Activated T-cell treated with anti-CD3 and anti-CD28 coated beads, Interleukin-2, amount 50 U/mL, for 24 hours (primary cell): ENCODE results near the gene VPS4B.

ENCODE experiments used
- DNase-seq: peaks from one replicate; pipeline ENCODE4 v3.0.0-alpha.2; 2020
- H3K27ac Mint-ChIP-seq: 2 replicates; pipeline ENCODE4 v1.8.0; 2020; ENCODE audit warnings: mild to moderate bottlenecking, mixed read lengths
- H3K27me3 Mint-ChIP-seq: 2 replicates; pipeline ENCODE4 v1.8.0; 2020; ENCODE audit warnings: mixed read lengths
- H3K36me3 Mint-ChIP-seq: 2 replicates; pipeline ENCODE4 v1.8.0; 2020; ENCODE audit warnings: low read depth, mixed read lengths
- H3K4me1 Mint-ChIP-seq: 2 replicates; pipeline ENCODE4 v1.8.0; 2020; ENCODE audit warnings: low read depth, mixed read lengths
- H3K4me3 Mint-ChIP-seq: 2 replicates; pipeline ENCODE4 v1.8.0; 2020; ENCODE audit warnings: mild to moderate bottlenecking, moderate library complexity, mixed read lengths
- H3K9me3 Mint-ChIP-seq: 2 replicates; pipeline ENCODE4 v1.8.0; 2020; ENCODE audit warnings: mixed read lengths

VPS4B gene

DNA sequence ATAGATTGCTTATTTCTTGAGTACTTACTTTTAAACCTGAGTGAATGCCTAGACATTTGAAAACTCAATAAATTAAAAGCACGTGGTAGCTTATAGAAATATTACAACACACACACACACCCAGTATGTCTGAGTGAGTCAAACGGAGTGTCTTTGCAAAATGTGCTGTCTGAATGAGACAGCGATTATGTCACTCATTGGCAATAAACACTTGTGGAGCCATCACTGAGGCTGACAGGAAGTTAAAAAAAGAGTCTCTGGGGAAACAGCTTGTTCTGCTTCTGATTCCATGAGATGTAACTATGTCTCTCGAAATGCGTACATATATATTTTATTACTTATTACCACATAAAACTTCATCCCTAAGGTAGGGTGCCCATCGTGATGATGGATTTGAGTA lies 22.3 kb upstream of the VPS4B start:
- no peaks in the 10 kb centered on the region for H3K36me3 Mint-ChIP-seq
- H3K4me1 Mint-ChIP-seq = no peaks in the 10 kb centered on the region
- no peak overlapping the region for H3K27ac Mint-ChIP-seq
- no peak overlapping the region for H3K4me3 Mint-ChIP-seq
- H3K27me3 Mint-ChIP-seq = no peaks in the 10 kb centered on the region
- H3K9me3 Mint-ChIP-seq = no peaks in the 10 kb centered on the region
- no peak for DNase-seq

DNA sequence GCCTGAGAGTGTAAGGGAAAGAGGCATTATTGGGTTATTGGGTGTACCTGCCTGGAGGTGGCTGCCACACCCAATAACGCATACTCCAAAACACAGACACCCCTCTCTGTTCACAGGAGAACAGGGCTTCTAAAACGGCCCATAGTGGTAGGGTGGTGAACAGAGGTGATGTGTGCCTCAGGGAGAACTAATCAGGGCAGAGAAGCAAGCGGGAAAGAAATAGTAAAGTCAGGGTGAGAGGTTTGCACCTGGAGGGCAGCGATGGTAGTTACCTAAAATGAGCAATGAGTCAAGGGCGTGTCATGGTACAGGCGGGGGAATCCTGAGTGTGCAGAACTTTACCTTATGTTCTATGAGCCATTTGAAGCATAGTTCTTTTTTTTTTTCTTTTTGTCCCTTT lies 21.6 kb upstream of the VPS4B start:
- Mint-ChIP-seq H3K27me3 (no peaks in the 10 kb centered on the region), H3K27ac (no peak overlapping the region), H3K9me3 (no peaks in the 10 kb centered on the region)

GRCh38 chr18:63440881-63441280 lies 18.6 kb upstream of the VPS4B start:
- H3K27me3 Mint-ChIP-seq = peaks cover 5% of the 10 kb centered on the region
- H3K27ac Mint-ChIP-seq = no peak overlapping the region
- H3K4me3 Mint-ChIP-seq = no peak overlapping the region

More for the DNA sequence above, 21.6 kb upstream of the VPS4B start:
- Mint-ChIP-seq H3K4me3 (no peak overlapping the region), H3K36me3 (no peaks in the 10 kb centered on the region), H3K4me1 (peaks cover 2% of the 10 kb centered on the region)
- no peak for DNase-seq

DNA sequence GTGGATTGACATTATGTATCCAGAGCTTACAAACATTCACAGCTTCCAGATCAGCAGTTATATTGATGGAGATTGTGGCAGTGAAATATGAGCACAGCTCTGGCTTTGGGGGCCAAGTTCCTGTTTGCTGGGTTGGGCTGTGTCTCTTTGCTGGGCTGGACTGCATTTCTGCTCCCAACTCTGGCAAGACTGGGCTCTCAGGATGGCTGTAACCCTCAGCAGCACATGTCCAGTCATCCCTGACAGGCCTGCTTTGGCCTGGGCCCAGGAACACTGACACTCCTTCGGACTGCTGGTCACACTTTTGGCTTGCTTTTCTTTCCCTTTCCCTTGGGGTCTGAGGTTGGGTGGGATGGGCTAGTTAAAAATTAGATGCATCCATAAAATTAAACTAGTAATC lies 17.9 kb upstream of the VPS4B start:
- Mint-ChIP-seq H3K9me3 (no peaks in the 10 kb centered on the region), H3K27me3 (peaks cover 8% of the 10 kb centered on the region), H3K4me1 (peaks cover 2% of the 10 kb centered on the region), H3K36me3 (no peaks in the 10 kb centered on the region), H3K4me3 (no peak overlapping the region), H3K27ac (no peak overlapping the region)
- DNase-seq = no peak

More at GRCh38 chr18:63440881-63441280, 18.6 kb upstream of the VPS4B start:
- peaks cover 2% of the 10 kb centered on the region for H3K4me1 Mint-ChIP-seq
- DNase-seq = no peak
- H3K36me3 Mint-ChIP-seq = no peaks in the 10 kb centered on the region
- no peaks in the 10 kb centered on the region for H3K9me3 Mint-ChIP-seq

DNA sequence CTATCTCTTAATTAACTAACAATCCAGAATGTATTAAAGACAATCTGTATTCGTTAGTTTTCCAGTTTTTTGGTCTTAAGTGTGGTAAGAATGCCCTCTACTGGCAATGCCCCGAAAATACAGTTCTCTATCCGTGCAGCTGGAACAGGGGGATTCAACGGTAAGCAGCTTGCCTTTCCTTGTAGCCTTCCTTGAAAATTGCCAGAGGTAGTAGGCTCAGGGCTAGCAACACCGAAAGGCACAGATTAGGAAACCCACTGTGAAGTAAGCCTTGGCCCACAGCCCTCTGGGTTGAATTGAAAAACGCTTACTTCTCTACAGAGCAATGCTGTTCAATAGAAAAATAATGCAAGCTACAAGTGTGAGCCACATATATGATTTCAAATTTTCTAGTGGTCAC lies 17.1 kb upstream of the VPS4B start:
- H3K36me3 Mint-ChIP-seq = no peaks in the 10 kb centered on the region
- H3K27me3 Mint-ChIP-seq = peaks cover 8% of the 10 kb centered on the region
- H3K9me3 Mint-ChIP-seq = no peaks in the 10 kb centered on the region
- peak; percentile 52 for DNase-seq
- no peak overlapping the region for H3K4me3 Mint-ChIP-seq
- H3K4me1 Mint-ChIP-seq = peaks cover 2% of the 10 kb centered on the region
- H3K27ac Mint-ChIP-seq = no peak overlapping the region

GRCh38 chr18:63438181-63438580 lies 15.9 kb upstream of the VPS4B start:
- no peak for DNase-seq
- Mint-ChIP-seq H3K36me3 (no peaks in the 10 kb centered on the region), H3K4me1 (peaks cover 2% of the 10 kb centered on the region), H3K4me3 (no peak overlapping the region), H3K27ac (no peak overlapping the region), H3K9me3 (no peaks in the 10 kb centered on the region), H3K27me3 (peaks cover 14% of the 10 kb centered on the region)

DNA sequence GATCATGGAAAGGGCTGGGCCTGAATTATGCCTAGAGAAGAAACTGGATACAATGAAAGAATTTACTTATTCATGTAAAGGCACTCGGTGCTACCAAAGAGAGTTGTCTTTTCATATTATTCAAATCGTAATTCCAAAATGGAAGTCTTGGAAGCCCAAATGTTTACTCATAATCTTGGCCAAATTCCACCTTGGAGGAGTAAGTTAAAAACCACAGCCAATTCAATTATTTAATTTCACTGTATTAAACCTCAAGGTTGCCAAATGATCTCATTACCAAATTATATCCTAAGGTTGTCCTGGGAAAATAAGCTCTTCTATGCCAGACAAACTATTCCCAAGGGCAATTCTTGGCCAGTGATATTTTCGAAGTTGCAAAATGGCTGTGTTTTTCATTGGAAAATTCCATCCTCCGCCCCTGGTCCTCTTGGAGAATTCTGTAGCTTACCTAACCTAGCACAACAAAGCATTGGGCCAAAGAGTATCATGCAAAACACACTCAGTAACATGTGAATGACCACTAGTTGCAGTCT lies 11.1 kb upstream of the VPS4B start:
- DNase-seq = no peak
- no peaks in the 10 kb centered on the region for H3K36me3 Mint-ChIP-seq
- H3K9me3 Mint-ChIP-seq = no peaks in the 10 kb centered on the region
- H3K4me1 Mint-ChIP-seq = no peaks in the 10 kb centered on the region
- H3K27me3 Mint-ChIP-seq = peaks cover 34% of the 10 kb centered on the region
- no peak overlapping the region for H3K4me3 Mint-ChIP-seq
- H3K27ac Mint-ChIP-seq = no peak overlapping the region

- no peaks in the 10 kb centered on the region for H3K9me3 Mint-ChIP-seq
- no peaks in the 10 kb centered on the region for H3K36me3 Mint-ChIP-seq
- peaks cover 9% of the 10 kb centered on the region for H3K4me1 Mint-ChIP-seq
- H3K27me3 Mint-ChIP-seq = peaks cover 34% of the 10 kb centered on the region
- DNase-seq = no peak
- no peak overlapping the region for H3K27ac Mint-ChIP-seq
- no peak overlapping the region for H3K4me3 Mint-ChIP-seq
Measured at GRCh38 chr18:63431180-63431579, 8.9 kb upstream of the VPS4B start.

GRCh38 chr18:63430526-63430925 lies 8.2 kb upstream of the VPS4B start:
- no peak overlapping the region for H3K27ac Mint-ChIP-seq
- H3K27me3 Mint-ChIP-seq = peaks cover 32% of the 10 kb centered on the region
- H3K36me3 Mint-ChIP-seq = no peaks in the 10 kb centered on the region

DNA sequence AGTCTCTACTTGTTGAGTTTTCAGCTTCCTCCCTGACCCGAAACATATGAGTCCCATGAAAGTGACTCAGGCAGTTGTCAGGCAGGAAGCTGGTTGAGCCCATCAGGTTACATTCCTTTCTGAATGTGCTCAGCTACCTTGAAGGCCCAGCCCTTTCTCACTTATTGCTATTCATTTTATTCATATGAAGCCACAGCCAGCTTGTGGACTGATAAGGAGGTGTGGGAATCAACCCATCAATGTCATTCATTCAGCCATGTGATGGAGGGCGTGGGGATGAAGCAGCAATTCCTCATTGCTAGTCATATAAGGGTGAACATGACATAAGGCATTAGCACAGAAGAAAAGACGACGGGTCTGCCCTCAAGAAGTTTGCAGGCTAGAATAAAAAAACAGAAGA lies 5.3 kb upstream of the VPS4B start:
- Mint-ChIP-seq H3K36me3 (peaks cover 5% of the 10 kb centered on the region), H3K27ac (peak overlapping the region; percentile 50), H3K9me3 (no peaks in the 10 kb centered on the region), H3K4me1 (peaks cover 20% of the 10 kb centered on the region), H3K4me3 (no peak overlapping the region), H3K27me3 (peaks cover 21% of the 10 kb centered on the region)
- no peak for DNase-seq

More at GRCh38 chr18:63430526-63430925, 8.2 kb upstream of the VPS4B start:
- H3K9me3 Mint-ChIP-seq = no peaks in the 10 kb centered on the region
- no peak for DNase-seq
- no peak overlapping the region for H3K4me3 Mint-ChIP-seq
- peaks cover 9% of the 10 kb centered on the region for H3K4me1 Mint-ChIP-seq

GRCh38 chr18:63422864-63423304 lies 608 bp upstream of the VPS4B start:
- H3K4me1 Mint-ChIP-seq = peaks cover 37% of the 10 kb centered on the region
- DNase-seq = no peak
- peak overlapping the region; percentile 99 for H3K4me3 Mint-ChIP-seq
- no peaks in the 10 kb centered on the region for H3K9me3 Mint-ChIP-seq
- H3K27me3 Mint-ChIP-seq = peaks cover 4% of the 10 kb centered on the region
- peaks cover 19% of the 10 kb centered on the region for H3K36me3 Mint-ChIP-seq
- peak overlapping the region; percentile 99 for H3K27ac Mint-ChIP-seq

GRCh38 chr18:63421514-63421913 lies 762 bp downstream of the VPS4B start:
- H3K36me3 Mint-ChIP-seq = peaks cover 19% of the 10 kb centered on the region
- H3K4me1 Mint-ChIP-seq = peaks cover 28% of the 10 kb centered on the region
- H3K4me3 Mint-ChIP-seq = peak overlapping the region; percentile 99
- H3K27me3 Mint-ChIP-seq = no peaks in the 10 kb centered on the region
- H3K27ac Mint-ChIP-seq = peak overlapping the region; percentile 99
- H3K9me3 Mint-ChIP-seq = no peaks in the 10 kb centered on the region
- DNase-seq = no peak

- peaks cover 58% of the 10 kb centered on the region for H3K36me3 Mint-ChIP-seq
- DNase-seq = no peak
- peaks cover 56% of the 10 kb centered on the region for H3K4me1 Mint-ChIP-seq
- peak overlapping the region; percentile 74 for H3K27ac Mint-ChIP-seq
- H3K4me3 Mint-ChIP-seq = no peak overlapping the region
- H3K27me3 Mint-ChIP-seq = no peaks in the 10 kb centered on the region
- no peaks in the 10 kb centered on the region for H3K9me3 Mint-ChIP-seq
Measured at GRCh38 chr18:63412953-63413352, 9.3 kb downstream of the VPS4B start.

GRCh38 chr18:63410792-63411191 lies 11.5 kb downstream of the VPS4B start:
- Mint-ChIP-seq H3K36me3 (peaks cover 79% of the 10 kb centered on the region), H3K4me3 (no peak overlapping the region), H3K27me3 (no peaks in the 10 kb centered on the region), H3K27ac (peak overlapping the region; percentile 79), H3K4me1 (peaks cover 65% of the 10 kb centered on the region), H3K9me3 (no peaks in the 10 kb centered on the region)
- no peak for DNase-seq

GRCh38 chr18:63409301-63409700 lies 13.0 kb downstream of the VPS4B start:
- Mint-ChIP-seq H3K27me3 (no peaks in the 10 kb centered on the region), H3K27ac (peak overlapping the region; percentile 81), H3K36me3 (peaks cover 81% of the 10 kb centered on the region), H3K4me1 (peaks cover 59% of the 10 kb centered on the region), H3K9me3 (no peaks in the 10 kb centered on the region), H3K4me3 (no peak overlapping the region)
- DNase-seq = no peak

GRCh38 chr18:63407734-63408133 lies 14.5 kb downstream of the VPS4B start:
- Mint-ChIP-seq H3K9me3 (no peaks in the 10 kb centered on the region), H3K4me3 (no peak overlapping the region), H3K27ac (no peak overlapping the region), H3K4me1 (peaks cover 53% of the 10 kb centered on the region), H3K36me3 (peaks cover 84% of the 10 kb centered on the region), H3K27me3 (no peaks in the 10 kb centered on the region)
- DNase-seq = no peak
